GM21360 (cell line): ENCODE data around the gene BCAS3.
"Not testable (repeated sequence)": the region's sequence is repeated elsewhere in the genome, so short reads cannot be mapped to it uniquely, and the experiment has no call there.

Source experiments
- ATAC-seq: cut with Tn5 transposase; IDR thresholded peaks from one replicate; pipeline ENCODE4 v1.9.1; 2021; ENCODE audit warnings: mild to moderate bottlenecking, moderate library complexity; ENCODE audit not compliant: unreplicated experiment

Gene BCAS3

GRCh38 chr17:60743799-60744198, 66.1 kb downstream of the BCAS3 start:
- no peak for ATAC-seq

- no peak for ATAC-seq
Observed at GRCh38 chr17:60744355-60744966, 66.8 kb downstream of the BCAS3 start.

- no peak for ATAC-seq
Observed at GRCh38 chr17:60745544-60745943, 67.9 kb downstream of the BCAS3 start.

GRCh38 chr17:60747069-60747808, 69.6 kb downstream of the BCAS3 start:
- no peak for ATAC-seq

- ATAC-seq, result no peak
Observed at GRCh38 chr17:60748204-60748603, 70.6 kb downstream of the BCAS3 start.

- ATAC-seq, result no peak
Observed at GRCh38 chr17:60749050-60749449, 71.4 kb downstream of the BCAS3 start.

GRCh38 chr17:60749708-60750107, 72.1 kb downstream of the BCAS3 start:
- ATAC-seq, result no peak

- ATAC-seq, result no peak
Observed at GRCh38 chr17:60750640-60751039, 73.0 kb downstream of the BCAS3 start.

GRCh38 chr17:60751884-60752283, 74.2 kb downstream of the BCAS3 start:
- ATAC-seq, result no peak

GRCh38 chr17:60752873-60753577, 75.4 kb downstream of the BCAS3 start:
- ATAC-seq, result no peak

GRCh38 chr17:60754057-60754604, 76.5 kb downstream of the BCAS3 start:
- ATAC-seq, result no peak

GRCh38 chr17:60756798-60757197, 79.1 kb downstream of the BCAS3 start:
- ATAC-seq, result not testable (repeated sequence)

GRCh38 chr17:60757437-60757836, 79.8 kb downstream of the BCAS3 start:
- no peak for ATAC-seq

GRCh38 chr17:60759756-60760155, 82.1 kb downstream of the BCAS3 start:
- no peak for ATAC-seq

- ATAC-seq, result not testable (repeated sequence)
Observed at GRCh38 chr17:60761301-60761700, 83.7 kb downstream of the BCAS3 start.

- no peak for ATAC-seq
Observed at GRCh38 chr17:60766778-60767190, 89.1 kb downstream of the BCAS3 start.

- no peak for ATAC-seq
Observed at GRCh38 chr17:60767744-60768308, 90.2 kb downstream of the BCAS3 start.

- no peak for ATAC-seq
Observed at GRCh38 chr17:60769327-60769726, 91.7 kb downstream of the BCAS3 start.

GRCh38 chr17:60770946-60771422, 93.3 kb downstream of the BCAS3 start:
- no peak for ATAC-seq

GRCh38 chr17:60771621-60772020, 94.0 kb downstream of the BCAS3 start:
- not testable (repeated sequence) for ATAC-seq

GRCh38 chr17:60773552-60773951, 95.9 kb downstream of the BCAS3 start:
- no peak for ATAC-seq
